ENCODE results near the gene DDC. TPM values are rescaled to one million over a fixed set of nuclear protein-coding genes. Genes with fewer than 3 reads are reported as not detected.
A peak's percentile ranks its signal among the peaks of the same experiment; 100 is the strongest.
"Not testable (repeated sequence)": the region's sequence is repeated elsewhere in the genome, so short reads cannot be mapped to it uniquely, and the experiment has no call there.

Gene DDC
- total and polyA plus RNA-seq, 4 donors, result 49.6 TPM; not detected in 3

DNA sequence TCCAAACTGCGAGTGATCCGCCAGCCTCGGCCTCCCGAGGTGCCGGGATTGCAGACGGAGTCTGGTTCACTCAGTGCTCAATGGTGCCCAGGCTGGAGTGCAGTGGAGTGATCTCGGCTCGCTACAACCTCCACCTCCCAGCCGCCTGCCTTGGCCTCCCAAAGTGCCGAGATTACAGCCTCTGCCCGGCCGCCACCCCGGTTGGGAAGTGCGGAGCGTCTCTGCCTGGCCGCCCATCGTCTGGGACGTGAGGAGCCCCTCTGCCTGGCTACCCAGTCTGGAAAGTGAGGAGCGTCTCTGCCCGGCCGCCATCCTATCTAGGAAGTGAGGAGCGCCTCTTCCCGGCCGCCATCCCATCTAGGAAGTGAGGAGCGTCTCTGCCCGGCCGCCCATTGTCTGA is 106.0 kb downstream of the DDC start:
- H3K4me3 ChIP-seq (ENCODE audit: low read length in 2 of 2); H3K36me3 ChIP-seq (ENCODE audit: control insufficient read depth in 1 of 2, insufficient read depth in 2 of 2, low read length in 1 of 2); H3K4me1 ChIP-seq (ENCODE audit: control insufficient read depth in 1 of 2, insufficient read depth in 2 of 2, low read length in 2 of 2); H3K9me3 ChIP-seq (ENCODE audit: control insufficient read depth, low read length); DNase-seq; intact Hi-C loops (cut with DNase I); ATAC-seq (ENCODE audit: low FRiP score); H3K27ac ChIP-seq (ENCODE audit: low read depth in 1 of 2, low read length in 2 of 2); H3K27me3 ChIP-seq (ENCODE audit: control insufficient read depth in 1 of 2, insufficient read depth in 2 of 2, low read length in 1 of 2): not testable (repeated sequence)
- 96 to 98% methylated on average over 26 to 27 of the region's 27 CpGs for WGBS, 2 donors

DNA sequence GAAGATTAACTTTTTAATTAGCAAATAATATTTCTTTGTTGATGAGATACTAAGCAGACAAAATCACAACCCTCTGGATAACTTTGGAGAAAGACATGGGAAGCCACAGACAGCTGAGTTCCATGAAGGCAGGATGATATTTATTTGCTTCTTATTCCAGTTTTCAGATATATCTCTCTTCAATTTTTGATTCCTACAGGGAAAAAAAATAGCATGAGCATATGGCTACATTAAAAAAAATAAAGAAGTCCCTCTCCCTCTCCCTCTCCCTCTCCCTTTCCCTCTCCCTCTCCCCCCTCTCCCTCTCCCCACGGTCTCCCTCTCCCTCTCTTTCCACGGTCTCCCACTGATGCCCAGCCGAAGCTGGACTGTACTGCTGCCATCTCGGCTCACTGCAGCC is 106.6 kb downstream of the DDC start:
- H3K36me3 ChIP-seq (ENCODE audit: control insufficient read depth in 1 of 2, insufficient read depth in 2 of 2, low read length in 1 of 2); H3K9me3 ChIP-seq (ENCODE audit: control insufficient read depth, low read length); DNase-seq; H3K4me1 ChIP-seq (ENCODE audit: control insufficient read depth in 1 of 2, insufficient read depth in 2 of 2, low read length in 2 of 2); intact Hi-C loops (cut with DNase I); H3K27me3 ChIP-seq (ENCODE audit: control insufficient read depth in 1 of 2, insufficient read depth in 2 of 2, low read length in 1 of 2); H3K27ac ChIP-seq (ENCODE audit: low read depth in 1 of 2, low read length in 2 of 2); ATAC-seq (ENCODE audit: low FRiP score); H3K4me3 ChIP-seq (ENCODE audit: low read length in 2 of 2): not testable (repeated sequence)
- WGBS, 2 donors, result 81% methylated on average over 3 of the region's 4 CpGs; no CpG with 5 or more reads in 1 of the 2 donors

DNA sequence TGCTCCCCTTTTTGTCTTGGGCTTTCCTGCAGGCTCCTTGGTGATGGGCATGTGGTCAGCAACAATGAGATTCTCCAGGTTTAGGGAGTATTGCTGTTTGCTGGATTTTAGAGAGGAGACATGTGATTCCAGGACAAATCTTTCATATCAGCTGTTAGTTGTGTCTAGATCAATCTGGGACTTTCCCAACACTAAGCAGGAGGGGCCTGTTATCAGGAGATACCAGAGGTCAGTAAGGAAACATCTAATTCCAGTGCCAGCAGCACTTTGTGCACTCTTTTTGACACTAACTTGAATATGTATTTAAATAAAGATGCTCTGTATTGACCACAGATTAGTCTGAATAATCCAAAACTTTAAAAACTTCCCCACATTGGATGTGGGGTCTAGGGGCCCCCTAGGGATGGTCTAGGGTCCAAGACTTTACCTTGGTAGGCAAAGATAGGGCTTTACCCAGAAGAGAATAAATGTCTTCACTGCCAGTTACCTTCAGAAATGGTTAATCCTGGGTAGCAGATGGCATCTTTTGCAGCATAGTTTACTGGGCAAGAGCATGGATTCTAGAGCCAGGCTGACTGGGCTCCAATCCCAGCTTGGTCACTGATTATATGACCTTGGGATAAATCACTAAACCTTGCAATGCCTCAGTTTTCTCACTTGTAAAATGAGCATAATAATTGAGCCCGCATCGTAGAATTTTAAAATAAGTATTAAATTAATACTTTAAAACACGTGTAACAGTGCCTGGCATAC is 108.7 kb downstream of the DDC start:
- ATAC-seq (ENCODE audit: low FRiP score) (no peak), DNase-seq (no peak)
- Histone ChIP-seq H3K27me3 (ENCODE audit: control insufficient read depth in 1 of 2, insufficient read depth in 2 of 2, low read length in 1 of 2) (no peaks in the 10 kb centered on the region), H3K4me3 (ENCODE audit: low read length in 2 of 2) (no peak overlapping the region), H3K36me3 (ENCODE audit: control insufficient read depth in 1 of 2, insufficient read depth in 2 of 2, low read length in 1 of 2) (no peaks in the 10 kb centered on the region), H3K9me3 (ENCODE audit: control insufficient read depth, low read length) (no peaks in the 10 kb centered on the region), H3K4me1 (ENCODE audit: control insufficient read depth in 1 of 2, insufficient read depth in 2 of 2, low read length in 2 of 2) (no peaks in the 10 kb centered on the region), H3K27ac (ENCODE audit: low read depth in 1 of 2, low read length in 2 of 2) (no peak overlapping the region)
- intact Hi-C loops (cut with DNase I), result no loop called here
- WGBS, 2 donors, result 80 to 87% methylated on average over 3 of the region's 3 CpGs

DNA sequence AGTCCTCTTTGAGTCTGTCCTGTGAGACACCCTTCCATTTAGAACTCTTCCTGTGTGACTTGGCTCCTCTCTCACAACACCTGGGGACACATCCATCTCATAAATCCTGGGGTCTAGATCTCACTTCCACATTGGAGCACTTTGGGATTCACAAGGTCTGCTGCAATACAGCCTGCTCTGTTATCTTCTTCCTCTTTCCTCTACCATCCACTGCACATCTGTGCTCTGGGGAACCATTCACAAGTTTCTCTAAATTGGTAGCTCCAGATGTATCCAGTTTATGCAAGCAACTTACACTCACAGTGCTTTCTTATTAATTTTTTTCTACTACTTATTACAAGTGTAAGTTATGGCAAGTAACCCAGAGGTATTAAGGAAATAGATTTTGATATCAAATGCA is 109.5 kb downstream of the DDC start:
- Histone ChIP-seq H3K4me1 (ENCODE audit: control insufficient read depth in 1 of 2, insufficient read depth in 2 of 2, low read length in 2 of 2) (no peaks in the 10 kb centered on the region), H3K36me3 (ENCODE audit: control insufficient read depth in 1 of 2, insufficient read depth in 2 of 2, low read length in 1 of 2) (no peaks in the 10 kb centered on the region), H3K9me3 (ENCODE audit: control insufficient read depth, low read length) (no peaks in the 10 kb centered on the region), H3K27me3 (ENCODE audit: control insufficient read depth in 1 of 2, insufficient read depth in 2 of 2, low read length in 1 of 2) (no peaks in the 10 kb centered on the region), H3K27ac (ENCODE audit: low read depth in 1 of 2, low read length in 2 of 2) (no peak overlapping the region), H3K4me3 (ENCODE audit: low read length in 2 of 2) (no peak overlapping the region)
- no peak for ATAC-seq (ENCODE audit: low FRiP score)
- DNase-seq, result no peak
- intact Hi-C loops (cut with DNase I), result no loop called here

DNA sequence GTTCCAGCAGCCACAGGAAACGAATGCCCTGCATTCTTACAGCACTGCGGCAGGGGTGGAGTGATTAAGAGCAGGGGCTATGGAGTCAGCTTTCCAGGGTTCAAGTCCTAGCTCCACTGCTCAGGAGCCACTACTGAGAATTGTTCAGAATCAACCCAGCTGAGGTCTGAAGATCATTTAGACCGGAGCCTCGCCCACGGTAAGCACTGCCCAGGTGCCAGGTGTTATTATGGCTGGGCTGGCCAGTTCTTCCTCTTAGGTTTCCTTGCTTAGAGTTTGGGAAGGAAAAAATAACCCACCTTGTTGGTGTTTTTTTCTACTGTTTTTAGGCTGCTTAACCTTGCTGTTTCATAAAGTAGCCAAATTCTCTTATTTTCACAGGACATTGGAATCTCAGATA is 110.2 kb downstream of the DDC start:
- Histone ChIP-seq H3K27ac (ENCODE audit: low read depth in 1 of 2, low read length in 2 of 2) (no peak overlapping the region), H3K4me1 (ENCODE audit: control insufficient read depth in 1 of 2, insufficient read depth in 2 of 2, low read length in 2 of 2) (no peaks in the 10 kb centered on the region), H3K4me3 (ENCODE audit: low read length in 2 of 2) (no peak overlapping the region), H3K9me3 (ENCODE audit: control insufficient read depth, low read length) (no peaks in the 10 kb centered on the region), H3K27me3 (ENCODE audit: control insufficient read depth in 1 of 2, insufficient read depth in 2 of 2, low read length in 1 of 2) (no peaks in the 10 kb centered on the region), H3K36me3 (ENCODE audit: control insufficient read depth in 1 of 2, insufficient read depth in 2 of 2, low read length in 1 of 2) (no peaks in the 10 kb centered on the region)
- ATAC-seq (ENCODE audit: low FRiP score), result no peak
- intact Hi-C loops (cut with DNase I), result no loop called here
- 60 to 63% methylated on average over 5 of the region's 5 CpGs for WGBS, 2 donors
- DNase-seq, result no peak

DNA sequence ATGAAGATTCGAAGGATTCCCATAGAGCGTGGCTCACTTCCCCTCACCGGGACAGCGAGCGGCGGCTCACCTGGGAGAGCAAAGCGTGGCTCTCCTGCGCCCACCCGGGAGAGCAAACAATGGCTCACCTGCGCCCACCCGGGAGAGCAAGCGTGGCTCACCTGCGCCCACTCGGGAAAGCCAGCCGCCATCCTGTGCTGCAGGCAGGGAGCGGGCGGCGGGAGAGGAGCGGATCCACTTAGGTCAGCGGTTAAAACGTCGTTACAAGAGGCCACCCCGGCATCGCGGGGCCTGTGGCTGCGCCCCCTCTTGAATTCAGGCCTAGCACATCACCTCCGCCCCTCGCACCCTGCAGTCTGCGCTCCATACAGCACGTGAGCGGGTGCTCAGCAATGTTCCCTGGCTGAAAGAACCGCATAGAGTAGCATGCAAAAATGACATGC is 114.6 kb downstream of the DDC start:
- peak overlapping the region; percentile 2 to 44 for H3K4me3 ChIP-seq (ENCODE audit: low read length in 2 of 2)
- intact Hi-C loops (cut with DNase I), result no loop called here
- H3K27ac ChIP-seq (ENCODE audit: low read depth in 1 of 2, low read length in 2 of 2), result no peak overlapping the region
- H3K9me3 ChIP-seq (ENCODE audit: control insufficient read depth, low read length), result no peaks in the 10 kb centered on the region
- H3K36me3 ChIP-seq (ENCODE audit: control insufficient read depth in 1 of 2, insufficient read depth in 2 of 2, low read length in 1 of 2), result peaks cover 2 to 4% of the 10 kb centered on the region in 2 donors
- H3K27me3 ChIP-seq (ENCODE audit: control insufficient read depth in 1 of 2, insufficient read depth in 2 of 2, low read length in 1 of 2), result no peaks in the 10 kb centered on the region
- DNase-seq (no peak), ATAC-seq (ENCODE audit: low FRiP score) (peak; percentile 45)
- H3K4me1 ChIP-seq (ENCODE audit: control insufficient read depth in 1 of 2, insufficient read depth in 2 of 2, low read length in 2 of 2), result no peaks in the 10 kb centered on the region
- 16 to 23% methylated on average over 32 of the region's 32 CpGs for WGBS, 2 donors

DNA sequence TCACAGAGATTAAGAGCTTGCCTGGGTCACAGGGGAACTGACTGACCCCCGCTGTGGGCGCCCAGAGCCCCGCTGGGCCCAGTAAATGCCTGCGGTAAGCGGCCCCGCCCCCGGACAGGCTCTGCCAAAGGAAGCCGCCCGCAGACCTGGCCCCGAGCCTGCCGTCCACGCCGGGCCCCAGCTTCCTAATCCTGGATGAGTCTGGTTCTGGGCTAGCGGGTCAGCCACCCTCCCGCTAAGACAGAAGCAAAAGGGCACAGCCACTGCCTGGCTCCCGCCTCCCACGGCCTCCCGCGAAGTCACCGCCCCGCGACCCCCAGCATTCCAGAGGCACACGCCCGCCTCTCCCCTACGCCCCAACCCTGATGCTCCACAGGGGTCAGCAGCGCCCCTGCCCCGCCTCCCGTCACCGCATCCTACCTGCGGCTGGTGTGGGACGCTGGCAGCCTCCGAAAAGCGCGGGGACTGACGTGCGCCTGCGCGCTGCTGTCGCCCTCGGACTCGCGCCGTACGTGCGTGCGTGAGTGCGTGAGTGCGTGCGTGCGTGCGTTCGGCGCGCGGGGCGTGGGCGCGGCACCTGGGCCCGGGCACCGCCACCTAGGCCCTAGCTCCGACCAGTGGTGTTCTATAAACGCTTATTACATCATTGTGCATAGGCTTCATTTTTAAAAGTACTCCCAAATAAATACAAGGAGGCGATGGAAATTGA is 115.2 kb downstream of the DDC start, which contains the start of gene FIGNL1:
Gene FIGNL1, minus strand, starts transcription at position 470 of the 709 bp plus-strand sequence. CDS start 3,063 bp downstream, outside the sequence.
- H3K27me3 ChIP-seq (ENCODE audit: control insufficient read depth in 1 of 2, insufficient read depth in 2 of 2, low read length in 1 of 2), result no peaks in the 10 kb centered on the region
- intact Hi-C loops (cut with DNase I), result no loop called here
- DNase-seq, result peak; percentile 83 to 89
- no peaks in the 10 kb centered on the region for H3K9me3 ChIP-seq (ENCODE audit: control insufficient read depth, low read length)
- 0 to 1% methylated on average over 60 to 63 of the region's 63 CpGs for WGBS, 2 donors
- peak within 1 kb of the TSS; percentile 2 to 44 for H3K4me3 ChIP-seq (ENCODE audit: low read length in 2 of 2)
- no peaks in the 10 kb centered on the region for H3K4me1 ChIP-seq (ENCODE audit: control insufficient read depth in 1 of 2, insufficient read depth in 2 of 2, low read length in 2 of 2)
- H3K27ac ChIP-seq (ENCODE audit: low read depth in 1 of 2, low read length in 2 of 2), result no peak within 1 kb of the TSS
- H3K36me3 ChIP-seq (ENCODE audit: control insufficient read depth in 1 of 2, insufficient read depth in 2 of 2, low read length in 1 of 2), result peaks cover 2 to 4% of the 10 kb centered on the region in 2 donors
- ATAC-seq (ENCODE audit: low FRiP score), result peak; percentile 90

DNA sequence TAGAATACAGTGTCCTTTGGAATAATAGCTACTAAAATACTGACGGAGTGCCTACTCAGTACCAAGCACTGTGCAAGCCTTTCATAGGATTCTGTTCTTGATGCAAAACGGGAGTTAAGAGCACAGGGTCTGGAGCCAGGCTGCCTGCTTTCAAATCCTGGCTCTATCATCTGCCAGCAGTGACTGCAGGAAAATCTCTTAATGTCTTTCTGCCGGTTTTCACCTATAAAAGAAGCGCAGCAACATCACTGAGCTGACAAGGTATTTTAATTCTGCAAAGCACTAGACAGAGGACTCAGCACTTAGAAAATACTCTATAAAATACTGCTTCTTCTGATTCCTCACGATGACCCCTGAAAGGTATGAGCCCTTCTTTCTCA is 115.7 kb downstream of the DDC start:
- 12 to 13% methylated on average over 5 of the region's 5 CpGs for WGBS, 2 donors
- Histone ChIP-seq H3K27me3 (ENCODE audit: control insufficient read depth in 1 of 2, insufficient read depth in 2 of 2, low read length in 1 of 2) (no peaks in the 10 kb centered on the region), H3K36me3 (ENCODE audit: control insufficient read depth in 1 of 2, insufficient read depth in 2 of 2, low read length in 1 of 2) (peaks cover 2 to 4% of the 10 kb centered on the region in 2 donors), H3K27ac (ENCODE audit: low read depth in 1 of 2, low read length in 2 of 2) (no peak overlapping the region), H3K4me1 (ENCODE audit: control insufficient read depth in 1 of 2, insufficient read depth in 2 of 2, low read length in 2 of 2) (no peaks in the 10 kb centered on the region), H3K9me3 (ENCODE audit: control insufficient read depth, low read length) (no peaks in the 10 kb centered on the region), H3K4me3 (ENCODE audit: low read length in 2 of 2) (peak overlapping the region; percentile 2 to 44)
- DNase-seq (no peak), ATAC-seq (ENCODE audit: low FRiP score) (no peak)
- intact Hi-C loops (cut with DNase I), result no loop called here

DNA sequence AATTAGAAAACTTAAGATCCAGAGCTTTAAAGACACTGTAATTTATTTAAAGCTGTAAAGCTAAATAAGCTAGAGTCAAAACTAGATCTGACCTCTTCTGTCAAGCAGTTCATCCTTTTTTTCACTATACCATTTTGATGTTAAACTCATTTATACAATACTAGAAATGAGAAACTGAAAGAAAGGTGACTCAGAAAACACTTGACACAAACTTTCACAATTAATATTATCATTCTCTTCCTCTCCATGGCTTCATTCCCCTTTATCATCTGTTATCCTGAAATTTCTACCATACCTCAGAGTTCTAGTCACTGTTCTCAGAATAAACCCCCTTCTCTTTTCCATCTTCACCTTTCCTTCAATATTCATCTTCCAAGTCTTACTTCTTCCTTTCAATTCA is 116.4 kb downstream of the DDC start:
- no peaks in the 10 kb centered on the region for H3K9me3 ChIP-seq (ENCODE audit: control insufficient read depth, low read length)
- ATAC-seq (ENCODE audit: low FRiP score), result no peak
- H3K36me3 ChIP-seq (ENCODE audit: control insufficient read depth in 1 of 2, insufficient read depth in 2 of 2, low read length in 1 of 2), result peaks cover 2 to 4% of the 10 kb centered on the region in 2 donors
- H3K4me3 ChIP-seq (ENCODE audit: low read length in 2 of 2), result no peak overlapping the region
- no peaks in the 10 kb centered on the region for H3K27me3 ChIP-seq (ENCODE audit: control insufficient read depth in 1 of 2, insufficient read depth in 2 of 2, low read length in 1 of 2)
- no peak overlapping the region for H3K27ac ChIP-seq (ENCODE audit: low read depth in 1 of 2, low read length in 2 of 2)
- H3K4me1 ChIP-seq (ENCODE audit: control insufficient read depth in 1 of 2, insufficient read depth in 2 of 2, low read length in 2 of 2), result no peaks in the 10 kb centered on the region
- no peak for DNase-seq
- intact Hi-C loops (cut with DNase I), result no loop called here
